GM23338 (cell line): ENCODE measurements around the gene IDUA. TPM values are rescaled to one million over a fixed set of nuclear protein-coding genes. Genes with fewer than 3 reads are reported as not detected.

Experiments
- ATAC-seq: fragments of 200-7000 bp; cut with Tn5 transposase; 3 replicates; pipeline ENCODE4 v1.9.1; 2020
- DNase-seq: peaks from one replicate; pipeline ENCODE4 v3.0.0-alpha.2; 2015; ENCODE audit warnings: low spot score
- H2AFZ ChIP-seq: fragments of 200-600 bp; sonication (generic); 2 replicates; pipeline ENCODE4 v1.8.0; 2016; ENCODE audit warnings: antibody characterized with exemption, mild to moderate bottlenecking, moderate library complexity
- H3F3A ChIP-seq: fragments of 200-600 bp; sonication (generic); replicated peaks from 2 replicates; pipeline ENCODE4 v1.8.0; 2017; ENCODE audit warnings: antibody characterized with exemption, mixed run types, low read depth
- H3K27ac ChIP-seq: fragments of 200-600 bp; sonication (generic); 2 replicates; pipeline ENCODE4 v1.6.1; 2016; ENCODE audit warnings: low read depth
- H3K27me3 ChIP-seq: fragments of 200-600 bp; sonication (generic); 2 replicates; pipeline ENCODE4 v1.8.0; 2016; ENCODE audit warnings: mild to moderate bottlenecking, mixed run types, moderate library complexity; ENCODE audit not compliant: insufficient read depth
- H3K36me3 ChIP-seq: fragments of 200-600 bp; sonication (generic); 2 replicates; pipeline ENCODE4 v1.8.0; 2016; ENCODE audit warnings: mild to moderate bottlenecking; ENCODE audit not compliant: insufficient read depth
- H3K4me1 ChIP-seq: fragments of 200-600 bp; sonication (generic); 2 replicates; pipeline ENCODE4 v1.8.0; 2016; ENCODE audit warnings: mild to moderate bottlenecking, moderate library complexity; ENCODE audit not compliant: insufficient read depth
- H3K4me2 ChIP-seq: fragments of 200-600 bp; sonication (generic); 2 replicates; pipeline ENCODE4 v1.7.1; 2017; ENCODE audit warnings: mixed run types
- H3K4me3 ChIP-seq: fragments of 200-600 bp; sonication (generic); 2 replicates; pipeline ENCODE4 v1.6.1; 2016; ENCODE audit warnings: mixed run types
- H3K79me2 ChIP-seq: fragments of 200-600 bp; sonication (generic); replicated peaks from 2 replicates; pipeline ENCODE4 v1.8.0; 2017; ENCODE audit warnings: mild to moderate bottlenecking; ENCODE audit not compliant: insufficient read depth
- H3K9me2 ChIP-seq: fragments of 200-600 bp; sonication (generic); 2 replicates; pipeline ENCODE4 v1.8.0; 2017; ENCODE audit not compliant: insufficient read depth
- H4K20me1 ChIP-seq: fragments of 200-600 bp; sonication (generic); replicated peaks from 2 replicates; pipeline ENCODE4 v1.8.0; 2017; ENCODE audit warnings: mild to moderate bottlenecking; ENCODE audit not compliant: insufficient read depth
- H3K27ac Mint-ChIP-seq: 2 replicates; pipeline ENCODE4 v1.8.0; 2020; ENCODE audit warnings: inconsistent platforms, mild to moderate bottlenecking, moderate library complexity, mixed read lengths
- H3K27me3 Mint-ChIP-seq: 3 replicates; pipeline ENCODE4 v1.8.0; 2022; ENCODE audit warnings: low read depth, mild to moderate bottlenecking, moderate library complexity, mixed read lengths, inconsistent platforms; ENCODE audit not compliant: insufficient read depth, poor library complexity
- H3K36me3 Mint-ChIP-seq: 3 replicates; pipeline ENCODE4 v1.8.0; 2021; ENCODE audit warnings: low read depth, mild to moderate bottlenecking, inconsistent platforms, moderate library complexity, mixed read lengths
- H3K4me1 Mint-ChIP-seq: 3 replicates; pipeline ENCODE4 v1.8.0; 2020; ENCODE audit warnings: mild to moderate bottlenecking, inconsistent platforms, mixed read lengths
- H3K4me3 Mint-ChIP-seq: 3 replicates; pipeline ENCODE4 v1.8.0; 2021; ENCODE audit warnings: moderate library complexity, mild to moderate bottlenecking, inconsistent platforms, mixed read lengths
- H3K9me3 Mint-ChIP-seq: 3 replicates; pipeline ENCODE4 v1.8.0; 2020; ENCODE audit warnings: moderate library complexity, mild to moderate bottlenecking, inconsistent platforms, mixed read lengths
- JUNB ChIP-seq: IDR thresholded peaks from one replicate; pipeline ENCODE4 v1.6.1; 2016; ENCODE audit warnings: antibody characterized with exemption; ENCODE audit not compliant: unreplicated experiment
- STAT1 ChIP-seq: IDR thresholded peaks from one replicate; pipeline ENCODE4 v1.6.1; 2016; ENCODE audit warnings: antibody characterized with exemption; ENCODE audit not compliant: unreplicated experiment
- polyA plus RNA-seq: library from polyadenylated mRNA; unstranded; fragments of >200 nt; fragmentation: Nextera tagmentation; extraction: Ambion mirVana; gene quantifications from 2 replicates; pipeline ENCODE4 v1.2.1, GENCODE V29; 2016
- total RNA-seq: library from RNA; depleted of rRNA; stranded (reverse); fragments of >200 nt; shearing (Covaris generic); gene quantifications from 2 replicates; pipeline ENCODE4 v1.2.3, GENCODE V29; 2014
- TF ChIP-seq, protein P1 (sequence below): fragments of 250-450 bp; sonication (Bioruptor Pico); IDR thresholded peaks from 2 replicates; pipeline ENCODE4 v1.5.0; 2020; ENCODE audit warnings: mild to moderate bottlenecking, moderate library complexity
- TF ChIP-seq, protein P2 (sequence below), 2 experiments: fragments of 200-600 bp in 1 of 2; sonication (generic) in 1 of 2; conservative IDR thresholded peaks; 2 replicates each; pipeline versions ENCODE4 v1.5.1 to v1.6.1; 2016 to 2017; ENCODE audit warnings: antibody characterized with exemption in 2 of 2, low read depth in 2 of 2, mild to moderate bottlenecking in 2 of 2, moderate library complexity in 1 of 2
- TF ChIP-seq, protein P3 (sequence below): IDR thresholded peaks from 2 replicates; pipeline ENCODE4 v1.6.1; 2016; ENCODE audit warnings: antibody characterized with exemption

Gene IDUA
- total and polyA plus RNA-seq, 2 experiments from 2014 or later: 1.3 to 6.1 TPM

DNA sequence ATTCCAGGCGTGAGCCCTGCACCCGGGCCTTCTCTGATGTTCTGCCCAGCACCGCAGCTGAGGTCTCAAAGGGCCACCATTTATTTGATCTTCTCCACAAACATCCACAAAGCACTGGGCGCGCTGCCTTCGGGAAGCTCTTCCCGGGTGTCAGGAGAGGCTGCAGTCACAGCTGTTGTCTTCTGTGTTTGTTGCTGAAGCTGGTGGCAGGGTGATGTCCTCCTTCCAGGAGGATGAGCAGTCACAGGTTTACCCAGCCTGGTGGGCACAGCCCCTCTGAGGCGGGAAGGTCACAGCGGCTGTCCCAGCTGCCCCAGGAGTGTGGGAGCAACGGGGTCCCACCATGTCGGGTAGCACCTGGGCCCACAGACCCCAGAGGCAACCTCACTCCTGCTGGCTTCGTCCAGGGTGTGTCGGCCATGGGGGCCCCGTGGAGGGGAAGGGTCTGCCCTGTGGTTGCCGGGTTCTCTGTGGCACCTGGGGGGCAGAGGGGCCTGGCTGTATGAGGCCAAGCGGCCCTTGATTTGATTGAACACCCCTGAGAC lies 52.2 kb downstream of the IDUA start (continued):
- TF ChIP-seq, protein P1, sequence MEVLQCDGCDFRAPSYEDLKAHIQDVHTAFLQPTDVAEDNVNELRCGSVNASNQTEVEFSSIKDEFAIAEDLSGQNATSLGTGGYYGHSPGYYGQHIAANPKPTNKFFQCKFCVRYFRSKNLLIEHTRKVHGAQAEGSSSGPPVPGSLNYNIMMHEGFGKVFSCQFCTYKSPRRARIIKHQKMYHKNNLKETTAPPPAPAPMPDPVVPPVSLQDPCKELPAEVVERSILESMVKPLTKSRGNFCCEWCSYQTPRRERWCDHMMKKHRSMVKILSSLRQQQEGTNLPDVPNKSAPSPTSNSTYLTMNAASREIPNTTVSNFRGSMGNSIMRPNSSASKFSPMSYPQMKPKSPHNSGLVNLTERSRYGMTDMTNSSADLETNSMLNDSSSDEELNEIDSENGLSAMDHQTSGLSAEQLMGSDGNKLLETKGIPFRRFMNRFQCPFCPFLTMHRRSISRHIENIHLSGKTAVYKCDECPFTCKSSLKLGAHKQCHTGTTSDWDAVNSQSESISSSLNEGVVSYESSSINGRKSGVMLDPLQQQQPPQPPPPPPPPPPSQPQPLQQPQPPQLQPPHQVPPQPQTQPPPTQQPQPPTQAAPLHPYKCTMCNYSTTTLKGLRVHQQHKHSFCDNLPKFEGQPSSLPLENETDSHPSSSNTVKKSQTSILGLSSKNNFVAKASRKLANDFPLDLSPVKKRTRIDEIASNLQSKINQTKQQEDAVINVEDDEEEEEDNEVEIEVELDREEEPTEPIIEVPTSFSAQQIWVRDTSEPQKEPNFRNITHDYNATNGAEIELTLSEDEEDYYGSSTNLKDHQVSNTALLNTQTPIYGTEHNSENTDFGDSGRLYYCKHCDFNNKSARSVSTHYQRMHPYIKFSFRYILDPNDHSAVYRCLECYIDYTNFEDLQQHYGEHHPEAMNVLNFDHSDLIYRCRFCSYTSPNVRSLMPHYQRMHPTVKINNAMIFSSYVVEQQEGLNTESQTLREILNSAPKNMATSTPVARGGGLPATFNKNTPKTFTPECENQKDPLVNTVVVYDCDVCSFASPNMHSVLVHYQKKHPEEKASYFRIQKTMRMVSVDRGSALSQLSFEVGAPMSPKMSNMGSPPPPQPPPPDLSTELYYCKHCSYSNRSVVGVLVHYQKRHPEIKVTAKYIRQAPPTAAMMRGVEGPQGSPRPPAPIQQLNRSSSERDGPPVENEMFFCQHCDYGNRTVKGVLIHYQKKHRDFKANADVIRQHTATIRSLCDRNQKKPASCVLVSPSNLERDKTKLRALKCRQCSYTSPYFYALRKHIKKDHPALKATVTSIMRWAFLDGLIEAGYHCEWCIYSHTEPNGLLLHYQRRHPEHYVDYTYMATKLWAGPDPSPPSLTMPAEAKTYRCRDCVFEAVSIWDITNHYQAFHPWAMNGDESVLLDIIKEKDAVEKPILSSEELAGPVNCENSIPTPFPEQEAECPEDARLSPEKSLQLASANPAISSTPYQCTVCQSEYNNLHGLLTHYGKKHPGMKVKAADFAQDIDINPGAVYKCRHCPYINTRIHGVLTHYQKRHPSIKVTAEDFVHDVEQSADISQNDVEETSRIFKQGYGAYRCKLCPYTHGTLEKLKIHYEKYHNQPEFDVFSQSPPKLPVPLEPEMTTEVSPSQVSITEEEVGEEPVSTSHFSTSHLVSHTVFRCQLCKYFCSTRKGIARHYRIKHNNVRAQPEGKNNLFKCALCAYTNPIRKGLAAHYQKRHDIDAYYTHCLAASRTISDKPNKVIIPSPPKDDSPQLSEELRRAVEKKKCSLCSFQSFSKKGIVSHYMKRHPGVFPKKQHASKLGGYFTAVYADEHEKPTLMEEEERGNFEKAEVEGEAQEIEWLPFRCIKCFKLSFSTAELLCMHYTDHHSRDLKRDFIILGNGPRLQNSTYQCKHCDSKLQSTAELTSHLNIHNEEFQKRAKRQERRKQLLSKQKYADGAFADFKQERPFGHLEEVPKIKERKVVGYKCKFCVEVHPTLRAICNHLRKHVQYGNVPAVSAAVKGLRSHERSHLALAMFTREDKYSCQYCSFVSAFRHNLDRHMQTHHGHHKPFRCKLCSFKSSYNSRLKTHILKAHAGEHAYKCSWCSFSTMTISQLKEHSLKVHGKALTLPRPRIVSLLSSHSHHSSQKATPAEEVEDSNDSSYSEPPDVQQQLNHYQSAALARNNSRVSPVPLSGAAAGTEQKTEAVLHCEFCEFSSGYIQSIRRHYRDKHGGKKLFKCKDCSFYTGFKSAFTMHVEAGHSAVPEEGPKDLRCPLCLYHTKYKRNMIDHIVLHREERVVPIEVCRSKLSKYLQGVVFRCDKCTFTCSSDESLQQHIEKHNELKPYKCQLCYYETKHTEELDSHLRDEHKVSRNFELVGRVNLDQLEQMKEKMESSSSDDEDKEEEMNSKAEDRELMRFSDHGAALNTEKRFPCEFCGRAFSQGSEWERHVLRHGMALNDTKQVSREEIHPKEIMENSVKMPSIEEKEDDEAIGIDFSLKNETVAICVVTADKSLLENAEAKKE (CRISPR knock-in tag): no peak
- no peak for TF ChIP-seq STAT1

DNA sequence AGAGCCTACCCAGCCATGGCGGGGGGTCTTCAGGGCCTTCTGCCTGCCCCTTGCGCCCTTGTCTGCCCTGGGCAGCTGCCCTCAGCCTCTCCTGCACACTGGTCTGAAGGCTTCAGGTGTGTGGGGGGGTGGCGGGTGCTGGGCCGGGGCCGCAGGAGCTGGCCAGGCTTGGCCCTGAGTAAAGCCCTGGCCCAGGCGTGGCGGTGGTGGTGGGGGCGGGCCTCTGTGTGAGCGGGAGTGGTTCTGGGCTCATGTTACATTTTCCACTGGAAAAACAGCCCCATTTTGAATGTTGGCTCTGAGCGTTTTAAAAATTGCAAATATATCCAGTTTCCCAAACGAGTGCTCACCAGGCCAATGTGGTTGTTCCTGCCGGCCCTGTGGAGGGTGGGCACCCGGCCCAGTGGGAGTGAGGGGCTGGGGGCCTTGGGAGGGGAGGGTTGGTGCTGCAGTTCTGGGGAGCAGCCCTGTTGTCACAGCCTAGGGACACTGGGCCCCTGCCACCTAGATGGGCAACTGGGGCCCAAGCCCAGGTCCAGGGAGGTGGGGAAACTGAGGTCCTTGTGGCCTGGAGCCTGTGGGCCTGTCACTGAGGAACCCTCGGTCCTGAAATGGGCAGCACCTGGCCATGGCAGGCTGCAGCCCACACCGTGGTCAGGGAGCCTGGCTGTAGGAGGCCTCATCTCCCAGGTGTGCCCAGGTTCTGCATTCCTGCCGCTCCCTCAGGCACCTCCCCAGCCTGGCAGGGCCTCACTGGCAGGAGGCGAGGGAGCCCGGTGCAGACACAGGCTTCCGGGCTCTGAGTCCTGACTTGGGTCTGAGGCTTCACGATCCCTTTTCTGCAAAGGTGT lies 52.9 kb downstream of the IDUA start:
- Mint-ChIP-seq H3K4me3 (no peak overlapping the region), H3K9me3 (no peaks in the 10 kb centered on the region), H3K36me3 (no peaks in the 10 kb centered on the region), H3K4me1 (peaks cover 13% of the 10 kb centered on the region), H3K27me3 (peaks cover 10% of the 10 kb centered on the region), H3K27ac (no peak overlapping the region)
- H3F3A ChIP-seq: no peaks in the 10 kb centered on the region
- ATAC-seq (peak; percentile 55), DNase-seq (no peak)
- H3K4me1 ChIP-seq: no peaks in the 10 kb centered on the region
- H3K79me2 ChIP-seq: no peaks in the 10 kb centered on the region
- H3K27ac ChIP-seq: no peak overlapping the region
- no peaks in the 10 kb centered on the region for H4K20me1 ChIP-seq
- no peak overlapping the region for H3K4me3 ChIP-seq
- H2AFZ ChIP-seq: no peak overlapping the region
- H3K4me2 ChIP-seq: no peak overlapping the region
- no peaks in the 10 kb centered on the region for H3K27me3 ChIP-seq
- H3K36me3 ChIP-seq: no peaks in the 10 kb centered on the region
- H3K9me2 ChIP-seq: no peaks in the 10 kb centered on the region
- TF ChIP-seq JUNB: no peak
- TF ChIP-seq, protein P2, sequence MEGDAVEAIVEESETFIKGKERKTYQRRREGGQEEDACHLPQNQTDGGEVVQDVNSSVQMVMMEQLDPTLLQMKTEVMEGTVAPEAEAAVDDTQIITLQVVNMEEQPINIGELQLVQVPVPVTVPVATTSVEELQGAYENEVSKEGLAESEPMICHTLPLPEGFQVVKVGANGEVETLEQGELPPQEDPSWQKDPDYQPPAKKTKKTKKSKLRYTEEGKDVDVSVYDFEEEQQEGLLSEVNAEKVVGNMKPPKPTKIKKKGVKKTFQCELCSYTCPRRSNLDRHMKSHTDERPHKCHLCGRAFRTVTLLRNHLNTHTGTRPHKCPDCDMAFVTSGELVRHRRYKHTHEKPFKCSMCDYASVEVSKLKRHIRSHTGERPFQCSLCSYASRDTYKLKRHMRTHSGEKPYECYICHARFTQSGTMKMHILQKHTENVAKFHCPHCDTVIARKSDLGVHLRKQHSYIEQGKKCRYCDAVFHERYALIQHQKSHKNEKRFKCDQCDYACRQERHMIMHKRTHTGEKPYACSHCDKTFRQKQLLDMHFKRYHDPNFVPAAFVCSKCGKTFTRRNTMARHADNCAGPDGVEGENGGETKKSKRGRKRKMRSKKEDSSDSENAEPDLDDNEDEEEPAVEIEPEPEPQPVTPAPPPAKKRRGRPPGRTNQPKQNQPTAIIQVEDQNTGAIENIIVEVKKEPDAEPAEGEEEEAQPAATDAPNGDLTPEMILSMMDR (conservative IDR thresholded peaks at IDR 0.05; ENCODE audit: low read depth in 2 of 2): no peak
- TF ChIP-seq, protein P3, sequence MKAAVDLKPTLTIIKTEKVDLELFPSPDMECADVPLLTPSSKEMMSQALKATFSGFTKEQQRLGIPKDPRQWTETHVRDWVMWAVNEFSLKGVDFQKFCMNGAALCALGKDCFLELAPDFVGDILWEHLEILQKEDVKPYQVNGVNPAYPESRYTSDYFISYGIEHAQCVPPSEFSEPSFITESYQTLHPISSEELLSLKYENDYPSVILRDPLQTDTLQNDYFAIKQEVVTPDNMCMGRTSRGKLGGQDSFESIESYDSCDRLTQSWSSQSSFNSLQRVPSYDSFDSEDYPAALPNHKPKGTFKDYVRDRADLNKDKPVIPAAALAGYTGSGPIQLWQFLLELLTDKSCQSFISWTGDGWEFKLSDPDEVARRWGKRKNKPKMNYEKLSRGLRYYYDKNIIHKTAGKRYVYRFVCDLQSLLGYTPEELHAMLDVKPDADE: no peak
